Liver (tissue), 3 donors: ENCODE data around the gene TRHDE.

Source experiments
- EGR1 ChIP-seq, 2 donors: IDR thresholded peaks; 2 replicates each; pipeline ENCODE4 v1.6.1; 2016 to 2018; ENCODE audit warnings: antibody characterized with exemption in 2 of 2, low read depth in 2 of 2
- FOXA1 ChIP-seq: IDR thresholded peaks from 2 replicates; pipeline ENCODE4 v1.6.1; 2016; ENCODE audit warnings: antibody characterized with exemption
- GABPA ChIP-seq, 2 donors: IDR thresholded peaks in 1 of 2; conservative IDR thresholded peaks in 1 of 2; 2 replicates each; pipeline ENCODE4 v1.6.1; 2016; ENCODE audit warnings: antibody characterized with exemption in 2 of 2, mild to moderate bottlenecking in 1 of 2, moderate library complexity in 1 of 2
- JUND ChIP-seq, 2 donors: IDR thresholded peaks; 2 replicates each; pipeline ENCODE4 v1.6.1; 2016; ENCODE audit warnings: antibody characterized with exemption in 2 of 2
- RAD21 ChIP-seq, 2 donors: IDR thresholded peaks; 2 replicates each; pipeline ENCODE4 v1.6.1; 2016; ENCODE audit warnings: antibody characterized with exemption in 2 of 2, mild to moderate bottlenecking in 2 of 2
- RXRA ChIP-seq, 2 donors: IDR thresholded peaks; 2 replicates each; pipeline ENCODE4 v1.6.1; 2017 to 2018; ENCODE audit warnings: antibody characterized with exemption in 2 of 2, mild to moderate bottlenecking in 1 of 2
- SP1 ChIP-seq: IDR thresholded peaks from 2 replicates; pipeline ENCODE4 v1.6.1; 2018; ENCODE audit warnings: antibody characterized with exemption, mild to moderate bottlenecking
- TAF1 ChIP-seq: conservative IDR thresholded peaks from 2 replicates; pipeline ENCODE4 v1.6.1; 2016; ENCODE audit warnings: antibody characterized with exemption, mild to moderate bottlenecking
- YY1 ChIP-seq: IDR thresholded peaks from 2 replicates; pipeline ENCODE4 v1.6.1; 2016; ENCODE audit warnings: antibody characterized with exemption, mild to moderate bottlenecking
- TF ChIP-seq, protein P1 (sequence below): fragments of 150-350 bp; IDR thresholded peaks from 2 replicates; pipeline ENCODE4 v1.5.1; 2017; ENCODE audit warnings: improper control_type of control experiment, low read depth, low read length; ENCODE audit not compliant: missing input control
- TF ChIP-seq, protein P2 (sequence below): IDR thresholded peaks from 2 replicates; pipeline ENCODE4 v1.6.1; 2016; ENCODE audit warnings: antibody characterized with exemption
- TF ChIP-seq, protein P3 (sequence below): IDR thresholded peaks from 2 replicates; pipeline ENCODE4 v1.6.1; 2016; ENCODE audit warnings: antibody characterized with exemption, mild to moderate bottlenecking
- TF ChIP-seq, protein P4 (sequence below): IDR thresholded peaks from 2 replicates; pipeline ENCODE4 v1.6.1; 2016; ENCODE audit warnings: antibody characterized with exemption
- TF ChIP-seq, protein P5 (sequence below): IDR thresholded peaks from 2 replicates; pipeline ENCODE4 v1.6.1; 2016; ENCODE audit warnings: antibody characterized with exemption
- donor health status: healthy.
- donor health status: healthy.

DNA sequence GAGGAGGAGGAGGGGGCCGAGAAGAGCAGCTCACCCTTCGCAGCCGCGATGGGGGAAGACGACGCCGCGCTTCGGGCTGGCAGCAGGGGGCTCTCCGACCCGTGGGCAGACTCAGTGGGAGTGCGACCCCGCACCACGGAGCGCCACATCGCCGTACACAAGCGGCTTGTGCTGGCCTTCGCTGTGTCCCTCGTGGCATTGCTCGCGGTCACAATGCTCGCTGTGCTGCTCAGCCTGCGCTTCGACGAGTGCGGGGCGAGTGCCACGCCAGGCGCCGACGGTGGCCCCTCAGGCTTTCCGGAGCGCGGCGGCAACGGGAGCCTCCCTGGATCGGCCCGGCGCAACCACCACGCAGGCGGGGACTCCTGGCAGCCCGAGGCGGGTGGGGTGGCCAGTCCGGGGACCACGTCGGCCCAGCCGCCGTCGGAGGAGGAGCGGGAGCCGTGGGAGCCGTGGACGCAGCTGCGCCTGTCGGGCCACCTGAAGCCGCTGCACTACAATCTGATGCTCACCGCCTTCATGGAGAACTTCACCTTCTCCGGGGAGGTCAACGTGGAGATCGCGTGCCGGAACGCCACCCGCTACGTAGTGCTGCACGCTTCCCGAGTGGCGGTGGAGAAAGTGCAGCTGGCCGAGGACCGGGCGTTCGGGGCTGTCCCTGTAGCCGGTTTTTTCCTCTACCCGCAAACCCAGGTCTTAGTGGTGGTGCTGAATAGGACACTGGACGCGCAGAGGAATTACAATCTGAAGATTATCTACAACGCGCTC, 745 bp downstream of the TRHDE start:
- TF ChIP-seq, protein P1, sequence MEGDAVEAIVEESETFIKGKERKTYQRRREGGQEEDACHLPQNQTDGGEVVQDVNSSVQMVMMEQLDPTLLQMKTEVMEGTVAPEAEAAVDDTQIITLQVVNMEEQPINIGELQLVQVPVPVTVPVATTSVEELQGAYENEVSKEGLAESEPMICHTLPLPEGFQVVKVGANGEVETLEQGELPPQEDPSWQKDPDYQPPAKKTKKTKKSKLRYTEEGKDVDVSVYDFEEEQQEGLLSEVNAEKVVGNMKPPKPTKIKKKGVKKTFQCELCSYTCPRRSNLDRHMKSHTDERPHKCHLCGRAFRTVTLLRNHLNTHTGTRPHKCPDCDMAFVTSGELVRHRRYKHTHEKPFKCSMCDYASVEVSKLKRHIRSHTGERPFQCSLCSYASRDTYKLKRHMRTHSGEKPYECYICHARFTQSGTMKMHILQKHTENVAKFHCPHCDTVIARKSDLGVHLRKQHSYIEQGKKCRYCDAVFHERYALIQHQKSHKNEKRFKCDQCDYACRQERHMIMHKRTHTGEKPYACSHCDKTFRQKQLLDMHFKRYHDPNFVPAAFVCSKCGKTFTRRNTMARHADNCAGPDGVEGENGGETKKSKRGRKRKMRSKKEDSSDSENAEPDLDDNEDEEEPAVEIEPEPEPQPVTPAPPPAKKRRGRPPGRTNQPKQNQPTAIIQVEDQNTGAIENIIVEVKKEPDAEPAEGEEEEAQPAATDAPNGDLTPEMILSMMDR, result no peak
- TF ChIP-seq YY1, result no peak
- no peak for TF ChIP-seq JUND (IDR thresholded peaks at IDR 0.05)
- no peak for TF ChIP-seq FOXA1
- no peak for TF ChIP-seq TAF1
- TF ChIP-seq EGR1 (IDR thresholded peaks at IDR 0.05; ENCODE audit: low read depth in 2 of 2), result no peak
- TF ChIP-seq, protein P2, sequence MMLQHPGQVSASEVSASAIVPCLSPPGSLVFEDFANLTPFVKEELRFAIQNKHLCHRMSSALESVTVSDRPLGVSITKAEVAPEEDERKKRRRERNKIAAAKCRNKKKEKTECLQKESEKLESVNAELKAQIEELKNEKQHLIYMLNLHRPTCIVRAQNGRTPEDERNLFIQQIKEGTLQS, result no peak
- no peak for TF ChIP-seq RAD21 (IDR thresholded peaks at IDR 0.05)
- TF ChIP-seq, protein P3, sequence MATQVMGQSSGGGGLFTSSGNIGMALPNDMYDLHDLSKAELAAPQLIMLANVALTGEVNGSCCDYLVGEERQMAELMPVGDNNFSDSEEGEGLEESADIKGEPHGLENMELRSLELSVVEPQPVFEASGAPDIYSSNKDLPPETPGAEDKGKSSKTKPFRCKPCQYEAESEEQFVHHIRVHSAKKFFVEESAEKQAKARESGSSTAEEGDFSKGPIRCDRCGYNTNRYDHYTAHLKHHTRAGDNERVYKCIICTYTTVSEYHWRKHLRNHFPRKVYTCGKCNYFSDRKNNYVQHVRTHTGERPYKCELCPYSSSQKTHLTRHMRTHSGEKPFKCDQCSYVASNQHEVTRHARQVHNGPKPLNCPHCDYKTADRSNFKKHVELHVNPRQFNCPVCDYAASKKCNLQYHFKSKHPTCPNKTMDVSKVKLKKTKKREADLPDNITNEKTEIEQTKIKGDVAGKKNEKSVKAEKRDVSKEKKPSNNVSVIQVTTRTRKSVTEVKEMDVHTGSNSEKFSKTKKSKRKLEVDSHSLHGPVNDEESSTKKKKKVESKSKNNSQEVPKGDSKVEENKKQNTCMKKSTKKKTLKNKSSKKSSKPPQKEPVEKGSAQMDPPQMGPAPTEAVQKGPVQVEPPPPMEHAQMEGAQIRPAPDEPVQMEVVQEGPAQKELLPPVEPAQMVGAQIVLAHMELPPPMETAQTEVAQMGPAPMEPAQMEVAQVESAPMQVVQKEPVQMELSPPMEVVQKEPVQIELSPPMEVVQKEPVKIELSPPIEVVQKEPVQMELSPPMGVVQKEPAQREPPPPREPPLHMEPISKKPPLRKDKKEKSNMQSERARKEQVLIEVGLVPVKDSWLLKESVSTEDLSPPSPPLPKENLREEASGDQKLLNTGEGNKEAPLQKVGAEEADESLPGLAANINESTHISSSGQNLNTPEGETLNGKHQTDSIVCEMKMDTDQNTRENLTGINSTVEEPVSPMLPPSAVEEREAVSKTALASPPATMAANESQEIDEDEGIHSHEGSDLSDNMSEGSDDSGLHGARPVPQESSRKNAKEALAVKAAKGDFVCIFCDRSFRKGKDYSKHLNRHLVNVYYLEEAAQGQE, result no peak
- TF ChIP-seq, protein P4, sequence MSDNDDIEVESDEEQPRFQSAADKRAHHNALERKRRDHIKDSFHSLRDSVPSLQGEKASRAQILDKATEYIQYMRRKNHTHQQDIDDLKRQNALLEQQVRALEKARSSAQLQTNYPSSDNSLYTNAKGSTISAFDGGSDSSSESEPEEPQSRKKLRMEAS, result no peak
- no peak for TF ChIP-seq SP1
- TF ChIP-seq, protein P5, sequence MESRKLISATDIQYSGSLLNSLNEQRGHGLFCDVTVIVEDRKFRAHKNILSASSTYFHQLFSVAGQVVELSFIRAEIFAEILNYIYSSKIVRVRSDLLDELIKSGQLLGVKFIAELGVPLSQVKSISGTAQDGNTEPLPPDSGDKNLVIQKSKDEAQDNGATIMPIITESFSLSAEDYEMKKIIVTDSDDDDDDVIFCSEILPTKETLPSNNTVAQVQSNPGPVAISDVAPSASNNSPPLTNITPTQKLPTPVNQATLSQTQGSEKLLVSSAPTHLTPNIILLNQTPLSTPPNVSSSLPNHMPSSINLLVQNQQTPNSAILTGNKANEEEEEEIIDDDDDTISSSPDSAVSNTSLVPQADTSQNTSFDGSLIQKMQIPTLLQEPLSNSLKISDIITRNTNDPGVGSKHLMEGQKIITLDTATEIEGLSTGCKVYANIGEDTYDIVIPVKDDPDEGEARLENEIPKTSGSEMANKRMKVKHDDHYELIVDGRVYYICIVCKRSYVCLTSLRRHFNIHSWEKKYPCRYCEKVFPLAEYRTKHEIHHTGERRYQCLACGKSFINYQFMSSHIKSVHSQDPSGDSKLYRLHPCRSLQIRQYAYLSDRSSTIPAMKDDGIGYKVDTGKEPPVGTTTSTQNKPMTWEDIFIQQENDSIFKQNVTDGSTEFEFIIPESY, result no peak
- TF ChIP-seq RXRA (IDR thresholded peaks at IDR 0.05), result no peak
- no peak for TF ChIP-seq GABPA (IDR thresholded peaks at IDR 0.05 in 1 of 2, conservative IDR thresholded peaks at IDR 0.05 in 1 of 2)
